HepG2 (cell line): ENCODE measurements around the gene LRRC3. TPM values are rescaled to one million over a fixed set of nuclear protein-coding genes. Genes with fewer than 3 reads are reported as not detected.

Experiments used
- ATAC-seq: fragments of 200-7000 bp; cut with Tn5 transposase; 3 replicates; pipeline ENCODE4 v1.9.1; 2020; ENCODE audit warnings: mild to moderate bottlenecking, moderate library complexity
- BruUV-seq: library from RNA; stranded (reverse); fragments of 400-500 nt; replicated peaks from 2 replicates; lab custom pipeline; 2021; lab: Mats Ljungman, UMichigan
- CTCF ChIA-PET: fragments of 300-600 bp; formaldehyde crosslinking; extraction: SDS; loops from one replicate; lab custom pipeline; 2021; ENCODE audit warnings: low total read pairs, inconsistent platforms, low intra/inter-chr PET ratio; lab: Yijun Ruan, JAX
- POLR2A ChIA-PET: fragments of 350-600 bp; sonication (Branson Sonifier 250); formaldehyde crosslinking; loops from one replicate; lab custom pipeline; 2020; ENCODE audit warnings: antibody characterized with exemption, inconsistent platforms; lab: Yijun Ruan, JAX
- DNase-seq: peaks from one replicate; pipeline ENCODE4 v3.0.0-alpha.2; 2015; ENCODE audit warnings: low spot score
- FAIRE-seq: peaks from 3 replicates; lab custom pipeline; 2011; peaks lifted over from hg19 to GRCh38; lab: Jason Lieb, UNC
- H2AFZ ChIP-seq: one replicate; pipeline ENCODE4 v1.6.1; 2011; ENCODE audit warnings: low read length, inconsistent platforms
- H3K27ac ChIP-seq: fragments of 300-600 bp; 3 replicates; pipeline ENCODE4 v1.8.0; 2011; ENCODE audit warnings: mixed run types, mild to moderate bottlenecking, mixed read lengths, low read length, inconsistent platforms; ENCODE audit not compliant: insufficient read depth; ENCODE audit errors: extremely low read length
- H3K27me3 ChIP-seq, 2 experiments: fragments of 200-600 bp in 1 of 2; 2 replicates in 1 of 2; 3 replicates in 1 of 2; pipeline versions ENCODE4 v1.6.0 to v1.8.0; 2011; ENCODE audit warnings: low read length in 2 of 2, mild to moderate bottlenecking in 2 of 2, moderate library complexity in 2 of 2, inconsistent platforms in 1 of 2; ENCODE audit not compliant: insufficient read depth in 2 of 2, control insufficient read depth in 1 of 2
- H3K36me3 ChIP-seq, 2 experiments: fragments of 200-600 bp in 1 of 2; replicated peaks in 1 of 2; 2 replicates in 1 of 2; 3 replicates in 1 of 2; pipeline versions ENCODE4 v1.5.1 to v1.8.0; 2011; ENCODE audit warnings: low read length in 2 of 2, inconsistent platforms in 1 of 2; ENCODE audit not compliant: insufficient read depth in 2 of 2, control insufficient read depth in 1 of 2
- H3K4me1 ChIP-seq: 2 replicates; pipeline ENCODE4 v1.5.1; 2012; ENCODE audit warnings: low read length, inconsistent platforms; ENCODE audit not compliant: insufficient read depth
- H3K4me2 ChIP-seq: 2 replicates; pipeline ENCODE4 v1.6.0; 2011; ENCODE audit warnings: low read depth, low read length, inconsistent platforms
- H3K4me3 ChIP-seq, 3 experiments: fragments of 200-600 bp in 1 of 3; sonication (generic), shearing (Covaris generic) in 1 of 3; replicated peaks in 1 of 3; 2 replicates each; pipeline ENCODE4 v1.5.1; 2011 to 2016; ENCODE audit warnings: low read length in 3 of 3, inconsistent platforms in 2 of 3, low read depth in 2 of 3, mild to moderate bottlenecking in 2 of 3, control low read depth in 1 of 3, mixed read lengths in 1 of 3; ENCODE audit not compliant: insufficient read depth in 1 of 3
- H3K79me2 ChIP-seq: one replicate; pipeline ENCODE4 v1.6.1; 2011; ENCODE audit warnings: low read length, inconsistent platforms; ENCODE audit not compliant: insufficient read depth
- H3K9ac ChIP-seq: 2 replicates; pipeline ENCODE4 v1.6.0; 2011; ENCODE audit warnings: mild to moderate bottlenecking, low read depth, low read length, inconsistent platforms; ENCODE audit not compliant: insufficient read depth
- H3K9me3 ChIP-seq: 2 replicates; pipeline ENCODE4 v1.5.1; 2012; ENCODE audit warnings: mild to moderate bottlenecking, low read length
- H4K20me1 ChIP-seq: 2 replicates; pipeline ENCODE4 v1.6.0; 2011; ENCODE audit warnings: inconsistent platforms, mild to moderate bottlenecking, low read length, moderate library complexity; ENCODE audit not compliant: insufficient read depth
- FLYWCH1 ChIP-seq: sonication (generic); formaldehyde crosslinking; IDR thresholded peaks from 2 replicates; pipeline ENCODE4 v1.8.1; 2023; ENCODE audit warnings: mild to moderate bottlenecking, missing genetic modification reagents
- GABPB1 ChIP-seq: IDR thresholded peaks from 2 replicates; pipeline ENCODE4 v1.6.1; 2016; ENCODE audit warnings: mild to moderate bottlenecking, missing genetic modification reagents, moderate library complexity, missing compliant biosample characterization
- HOXA7 ChIP-seq: sonication (generic); formaldehyde crosslinking; IDR thresholded peaks from 2 replicates; pipeline ENCODE4 v1.8.1; 2022; ENCODE audit warnings: mild to moderate bottlenecking, missing genetic modification reagents, moderate library complexity
- XBP1 ChIP-seq: sonication (generic); formaldehyde crosslinking; IDR thresholded peaks from 2 replicates; pipeline ENCODE4 v1.5.0; 2020; ENCODE audit warnings: missing genetic modification reagents
- YEATS2 ChIP-seq: sonication (generic); formaldehyde crosslinking; IDR thresholded peaks from 2 replicates; pipeline ENCODE4 v1.4.0; 2020; ENCODE audit warnings: missing genetic modification reagents, borderline replicate concordance
- ZNF790 ChIP-seq: sonication (generic); formaldehyde crosslinking; IDR thresholded peaks from 2 replicates; pipeline ENCODE4 v1.8.0; 2022; ENCODE audit warnings: missing genetic modification reagents, mild to moderate bottlenecking, borderline replicate concordance
- whole genome bisulfite sequencing: methylation state at CpG from one replicate; pipeline ENCODE4 v1.1.6; 2017; ENCODE audit warnings: low lambda C conversion rate; 5-methylcytosine and 5-hydroxymethylcytosine counted together
- in situ Hi-C: cut with HindIII; loops from 2 replicates; pipeline ENCODE4 v1.10.0; 2017; ENCODE audit warnings: low pct_unique_long_range_greater_than_20kb; ENCODE audit not compliant: extremely low pct_ligation_motif_present
- intact Hi-C: fragments of 100-400 bp; cut with micrococcal nuclease; formaldehyde crosslinking; loops from one replicate; pipeline ENCODE4 v1.10.0; 2022; ENCODE audit not compliant: unreplicated experiment
- polyA plus RNA-seq, 8 experiments: library from polyadenylated mRNA; depleted of rRNA in 3 of 8; stranded (reverse) in 7 of 8; unstranded in 1 of 8; fragments of >200 nt; fragmentation: Illumina TruSeq in 4 of 8; extraction: Trizol in 4 of 8; gene quantifications; 2 replicates each; pipeline versions ENCODE4 v1.2.1 to v1.2.3, GENCODE V29; 2011 to 2016; ENCODE audit warnings: low read depth in 4 of 8, missing spikeins in 1 of 8, mixed read lengths in 1 of 8; ENCODE audit not compliant: insufficient read depth in 1 of 8
- total RNA-seq, 5 experiments: library from RNA; depleted of rRNA; stranded (reverse); fragments of >200 nt; fragmentation: Illumina TruSeq; extraction: Trizol; gene quantifications; 2 replicates each; pipeline ENCODE4 v1.2.3, GENCODE V29; 2016; ENCODE audit warnings: low read depth in 1 of 5
- TF ChIP-seq, protein P1 (sequence below): sonication (generic); formaldehyde crosslinking; IDR thresholded peaks from 2 replicates; pipeline ENCODE4 v1.4.0; 2020; ENCODE audit warnings: missing genetic modification reagents
- TF ChIP-seq, protein P2 (sequence below): sonication (generic); formaldehyde crosslinking; IDR thresholded peaks from 2 replicates; pipeline ENCODE4 v1.5.0; 2020; ENCODE audit warnings: mild to moderate bottlenecking, missing genetic modification reagents, borderline replicate concordance
- TF ChIP-seq, protein P3 (sequence below): IDR thresholded peaks from 2 replicates; pipeline ENCODE4 v1.6.1; 2012; ENCODE audit warnings: inconsistent platforms
- TF ChIP-seq, protein P4 (sequence below): sonication (generic); formaldehyde crosslinking; IDR thresholded peaks from 2 replicates; pipeline ENCODE4 v1.5.1; 2020; ENCODE audit warnings: missing genetic modification reagents, mild to moderate bottlenecking, borderline replicate concordance

LRRC3 gene
- total and polyA plus RNA-seq, 2 of the 13 experiments (the other 11 are each of a cell fraction or from before 2014, with no cell fraction given): 4.8 to 16.5 TPM

DNA sequence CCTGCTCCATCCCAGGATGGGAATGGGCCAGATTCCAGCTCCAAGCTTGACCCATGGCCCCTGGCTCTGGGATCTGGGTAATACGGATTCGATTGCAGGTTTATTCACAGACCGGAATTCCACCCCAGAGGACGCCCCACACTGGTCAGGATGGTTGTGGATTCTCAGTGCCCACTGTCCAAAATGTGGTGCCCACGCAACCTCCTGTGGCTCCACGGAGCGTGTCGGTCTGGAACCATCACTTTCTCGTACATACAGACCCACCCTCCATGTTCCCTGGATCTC lies 53.1 kb downstream of the LRRC3 start:
- no peak for ATAC-seq
- in situ Hi-C loops: loop anchor here (5.0 kb wide), 1 partner anchor 229 kb away; no protein-coding TSS in a partner anchor

More for the DNA sequence above, 53.1 kb downstream of the LRRC3 start:
- no peak for FAIRE-seq
- no TSS peak for BruUV-seq
- Histone ChIP-seq H2AFZ (no peak overlapping the region), H3K36me3 (peaks cover 14 to 19% of the 10 kb centered on the region in 2 experiments), H3K4me3 (no peak overlapping the region; a peak in 1 of 6 replicates), H3K9me3 (no peaks in the 10 kb centered on the region), H3K9ac (no peak overlapping the region), H3K4me2 (peak overlapping the region; percentile 98), H4K20me1 (no peaks in the 10 kb centered on the region), H3K27me3 (no peaks in the 10 kb centered on the region; a peak in 1 of 5 replicates), H3K79me2 (peaks cover 25% of the 10 kb centered on the region), H3K27ac (no peak overlapping the region), H3K4me1 (peaks cover 61% of the 10 kb centered on the region)
- POLR2A ChIA-PET: no interaction called here
- intact Hi-C loops: no loop called here
- TF ChIP-seq, protein P1, sequence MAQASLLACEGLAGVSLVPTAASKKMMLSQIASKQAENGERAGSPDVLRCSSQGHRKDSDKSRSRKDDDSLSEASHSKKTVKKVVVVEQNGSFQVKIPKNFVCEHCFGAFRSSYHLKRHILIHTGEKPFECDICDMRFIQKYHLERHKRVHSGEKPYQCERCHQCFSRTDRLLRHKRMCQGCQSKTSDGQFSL: no peak
- TF ChIP-seq XBP1 (CRISPR knock-in tag) (no peak), GABPB1 (CRISPR knock-in tag) (no peak), HOXA7 (CRISPR knock-in tag) (no peak), FLYWCH1 (no peak), YEATS2 (CRISPR knock-in tag) (no peak), ZNF790 (no peak)
- TF ChIP-seq, protein P2, sequence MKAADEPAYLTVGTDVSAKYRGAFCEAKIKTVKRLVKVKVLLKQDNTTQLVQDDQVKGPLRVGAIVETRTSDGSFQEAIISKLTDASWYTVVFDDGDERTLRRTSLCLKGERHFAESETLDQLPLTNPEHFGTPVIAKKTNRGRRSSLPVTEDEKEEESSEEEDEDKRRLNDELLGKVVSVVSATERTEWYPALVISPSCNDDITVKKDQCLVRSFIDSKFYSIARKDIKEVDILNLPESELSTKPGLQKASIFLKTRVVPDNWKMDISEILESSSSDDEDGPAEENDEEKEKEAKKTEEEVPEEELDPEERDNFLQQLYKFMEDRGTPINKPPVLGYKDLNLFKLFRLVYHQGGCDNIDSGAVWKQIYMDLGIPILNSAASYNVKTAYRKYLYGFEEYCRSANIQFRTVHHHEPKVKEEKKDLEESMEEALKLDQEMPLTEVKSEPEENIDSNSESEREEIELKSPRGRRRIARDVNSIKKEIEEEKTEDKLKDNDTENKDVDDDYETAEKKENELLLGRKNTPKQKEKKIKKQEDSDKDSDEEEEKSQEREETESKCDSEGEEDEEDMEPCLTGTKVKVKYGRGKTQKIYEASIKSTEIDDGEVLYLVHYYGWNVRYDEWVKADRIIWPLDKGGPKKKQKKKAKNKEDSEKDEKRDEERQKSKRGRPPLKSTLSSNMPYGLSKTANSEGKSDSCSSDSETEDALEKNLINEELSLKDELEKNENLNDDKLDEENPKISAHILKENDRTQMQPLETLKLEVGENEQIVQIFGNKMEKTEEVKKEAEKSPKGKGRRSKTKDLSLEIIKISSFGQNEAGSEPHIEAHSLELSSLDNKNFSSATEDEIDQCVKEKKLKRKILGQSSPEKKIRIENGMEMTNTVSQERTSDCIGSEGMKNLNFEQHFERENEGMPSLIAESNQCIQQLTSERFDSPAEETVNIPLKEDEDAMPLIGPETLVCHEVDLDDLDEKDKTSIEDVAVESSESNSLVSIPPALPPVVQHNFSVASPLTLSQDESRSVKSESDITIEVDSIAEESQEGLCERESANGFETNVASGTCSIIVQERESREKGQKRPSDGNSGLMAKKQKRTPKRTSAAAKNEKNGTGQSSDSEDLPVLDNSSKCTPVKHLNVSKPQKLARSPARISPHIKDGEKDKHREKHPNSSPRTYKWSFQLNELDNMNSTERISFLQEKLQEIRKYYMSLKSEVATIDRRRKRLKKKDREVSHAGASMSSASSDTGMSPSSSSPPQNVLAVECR (CRISPR knock-in tag): no peak
- TF ChIP-seq, protein P3, sequence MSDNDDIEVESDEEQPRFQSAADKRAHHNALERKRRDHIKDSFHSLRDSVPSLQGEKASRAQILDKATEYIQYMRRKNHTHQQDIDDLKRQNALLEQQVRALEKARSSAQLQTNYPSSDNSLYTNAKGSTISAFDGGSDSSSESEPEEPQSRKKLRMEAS: no peak
- TF ChIP-seq, protein P4, sequence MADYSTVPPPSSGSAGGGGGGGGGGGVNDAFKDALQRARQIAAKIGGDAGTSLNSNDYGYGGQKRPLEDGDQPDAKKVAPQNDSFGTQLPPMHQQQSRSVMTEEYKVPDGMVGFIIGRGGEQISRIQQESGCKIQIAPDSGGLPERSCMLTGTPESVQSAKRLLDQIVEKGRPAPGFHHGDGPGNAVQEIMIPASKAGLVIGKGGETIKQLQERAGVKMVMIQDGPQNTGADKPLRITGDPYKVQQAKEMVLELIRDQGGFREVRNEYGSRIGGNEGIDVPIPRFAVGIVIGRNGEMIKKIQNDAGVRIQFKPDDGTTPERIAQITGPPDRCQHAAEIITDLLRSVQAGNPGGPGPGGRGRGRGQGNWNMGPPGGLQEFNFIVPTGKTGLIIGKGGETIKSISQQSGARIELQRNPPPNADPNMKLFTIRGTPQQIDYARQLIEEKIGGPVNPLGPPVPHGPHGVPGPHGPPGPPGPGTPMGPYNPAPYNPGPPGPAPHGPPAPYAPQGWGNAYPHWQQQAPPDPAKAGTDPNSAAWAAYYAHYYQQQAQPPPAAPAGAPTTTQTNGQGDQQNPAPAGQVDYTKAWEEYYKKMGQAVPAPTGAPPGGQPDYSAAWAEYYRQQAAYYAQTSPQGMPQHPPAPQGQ (CRISPR knock-in tag): no peak
- DNase-seq: no peak
- CTCF ChIA-PET: no interaction called here
- WGBS: 98% methylated on average over 8 of the region's 9 CpGs
